Esophagus muscularis mucosa (tissue), 4 donors: ENCODE results near the gene PIP4K2A. TPM values are rescaled to one million over a fixed set of nuclear protein-coding genes. Genes with fewer than 3 reads are reported as not detected.
"Not testable (repeated sequence)": the region's sequence is repeated elsewhere in the genome, so short reads cannot be mapped to it uniquely, and the experiment has no call there.

Experiments used
- DNase-seq: peaks from one replicate; pipeline ENCODE4 v3.0.0-alpha.2; 2017; ENCODE audit errors: extremely low spot score
- H3K27ac ChIP-seq, 4 donors: fragments of 200-600 bp; sonication (generic); replicated peaks in 1 of 4; 1 replicate in 3 of 4; 2 replicates in 1 of 4; pipeline ENCODE4 v1.5.1; 2016 to 2019; ENCODE audit warnings: mild to moderate bottlenecking in 1 of 4
- H3K27me3 ChIP-seq, 4 donors: fragments of 200-600 bp; sonication (generic); one replicate each; pipeline versions ENCODE4 v1.5.1 to v1.6.0; 2016 to 2019
- H3K36me3 ChIP-seq, 4 donors: fragments of 200-600 bp; sonication (generic); one replicate each; pipeline ENCODE4 v1.5.1; 2016 to 2019
- H3K4me1 ChIP-seq, 4 donors: fragments of 200-600 bp; sonication (generic); one replicate each; pipeline ENCODE4 v1.5.1; 2016 to 2019
- H3K4me3 ChIP-seq, 4 donors: fragments of 200-600 bp; sonication (generic); 1 replicate in 2 of 4; 2 replicates in 2 of 4; pipeline ENCODE4 v1.5.1; 2016 to 2019; ENCODE audit warnings: mild to moderate bottlenecking in 4 of 4, moderate library complexity in 1 of 4
- H3K9me3 ChIP-seq, 4 donors: fragments of 200-600 bp; sonication (generic); 1 replicate in 3 of 4; 2 replicates in 1 of 4; pipeline ENCODE4 v1.5.1; 2016 to 2019
- CTCF ChIP-seq, 3 experiments: fragments of 200-600 bp in 2 of 3; fragments of 450-650 bp in 1 of 3; sonication (generic) in 2 of 3; IDR thresholded peaks; one replicate each; pipeline ENCODE4 v1.5.1; 2017 to 2019; ENCODE audit warnings: antibody characterized with exemption in 3 of 3, mild to moderate bottlenecking in 2 of 3, moderate library complexity in 1 of 3
- EP300 ChIP-seq: sonication (generic); formaldehyde crosslinking; IDR thresholded peaks from one replicate; pipeline ENCODE4 v1.6.1; 2017; ENCODE audit warnings: antibody characterized with exemption
- POLR2A ChIP-seq: fragments of 450-650 bp; IDR thresholded peaks from one replicate; pipeline ENCODE4 v1.6.1; 2017; ENCODE audit warnings: antibody characterized with exemption, moderate library complexity, mild to moderate bottlenecking, low read depth
- POLR2AphosphoS5 ChIP-seq, 2 donors: sonication (generic); formaldehyde crosslinking; IDR thresholded peaks; one replicate each; pipeline ENCODE4 v1.6.1; 2017; ENCODE audit warnings: antibody characterized with exemption in 2 of 2
- WGBS: methylation state at CpG from one replicate; pipeline ENCODE4 v1.1.5; 2018; 5-methylcytosine and 5-hydroxymethylcytosine counted together
- intact Hi-C: fragments of 100-400 bp; cut with DNase I; formaldehyde crosslinking; loops from one replicate; pipeline ENCODE4 v1.15.1; 2023
- total RNA-seq, 4 donors: library from RNA; depleted of rRNA; stranded (reverse); fragments of >200 nt; gene quantifications; one replicate each; pipeline versions ENCODE4 v1.1.0 to v1.2.1, GENCODE V29; 2016

PIP4K2A gene
- total RNA-seq, 4 donors from 2014 or later: 26.2 to 34.3 (median 32.5) TPM

GRCh38 chr10:22753786-22754185 lies 39.4 kb upstream of the PIP4K2A start:
- TF ChIP-seq EP300 (no peak), CTCF (IDR thresholded peaks at IDR 0.05) (no peak), POLR2A (no peak), POLR2AphosphoS5 (IDR thresholded peaks at IDR 0.05) (no peak)
- Histone ChIP-seq H3K9me3 (no peaks in the 10 kb centered on the region), H3K27ac (no peak overlapping the region), H3K4me3 (no peak overlapping the region), H3K4me1 (peaks cover 0 to 6% (median 1%) of the 10 kb centered on the region in 4 donors), H3K27me3 (no peaks in the 10 kb centered on the region), H3K36me3 (no peaks in the 10 kb centered on the region)
- intact Hi-C loops: no loop called here
- no peak for DNase-seq
- WGBS: 52% methylated on average over 3 of the region's 3 CpGs

- Histone ChIP-seq H3K4me1 (peaks cover 0 to 6% (median 1%) of the 10 kb centered on the region in 4 donors), H3K27ac (no peak overlapping the region), H3K36me3 (no peaks in the 10 kb centered on the region), H3K4me3 (no peak overlapping the region), H3K9me3 (no peaks in the 10 kb centered on the region), H3K27me3 (no peaks in the 10 kb centered on the region)
- intact Hi-C loops: no loop called here
- DNase-seq: no peak
- 81% methylated on average over 2 of the region's 2 CpGs for whole genome bisulfite sequencing
- TF ChIP-seq POLR2A (no peak), POLR2AphosphoS5 (IDR thresholded peaks at IDR 0.05) (no peak), CTCF (IDR thresholded peaks at IDR 0.05) (no peak), EP300 (no peak)
Measured at GRCh38 chr10:22752272-22752889, 38.0 kb upstream of the PIP4K2A start.

- Histone ChIP-seq H3K27ac (no peak overlapping the region), H3K9me3 (no peaks in the 10 kb centered on the region), H3K4me3 (no peak overlapping the region), H3K36me3 (no peaks in the 10 kb centered on the region), H3K4me1 (peaks cover 0 to 6% (median 1%) of the 10 kb centered on the region in 4 donors), H3K27me3 (no peaks in the 10 kb centered on the region)
- DNase-seq: no peak
- WGBS: 89% methylated on average over 2 of the region's 2 CpGs
- no peak for TF ChIP-seq POLR2A
- intact Hi-C loops: no loop called here
Measured at GRCh38 chr10:22750131-22750530, 35.8 kb upstream of the PIP4K2A start.

- H3K27ac ChIP-seq, H3K27me3 ChIP-seq, H3K4me3 ChIP-seq, DNase-seq, H3K36me3 ChIP-seq, intact Hi-C loops, H3K4me1 ChIP-seq, H3K9me3 ChIP-seq: not testable (repeated sequence)
- 92% methylated on average over 2 of the region's 2 CpGs for WGBS
Measured at GRCh38 chr10:22744858-22745257, 30.5 kb upstream of the PIP4K2A start.

- no peaks in the 10 kb centered on the region for H3K9me3 ChIP-seq
- no peak overlapping the region for H3K4me3 ChIP-seq
- no peak for DNase-seq
- intact Hi-C loops: no loop called here
- WGBS: 86% methylated on average over 1 of the region's 1 CpG
- TF ChIP-seq CTCF (IDR thresholded peaks at IDR 0.05): no peak
- TF ChIP-seq POLR2AphosphoS5 (IDR thresholded peaks at IDR 0.05): no peak
- TF ChIP-seq EP300: no peak
- no peak for TF ChIP-seq POLR2A
- H3K4me1 ChIP-seq: no peaks in the 10 kb centered on the region
- no peaks in the 10 kb centered on the region for H3K27me3 ChIP-seq
- H3K36me3 ChIP-seq: no peaks in the 10 kb centered on the region
- no peak overlapping the region for H3K27ac ChIP-seq
Measured at GRCh38 chr10:22742678-22743077, 28.3 kb upstream of the PIP4K2A start.

- WGBS: 84% methylated on average over 4 of the region's 4 CpGs
- DNase-seq, H3K36me3 ChIP-seq, intact Hi-C loops, H3K4me1 ChIP-seq, H3K27me3 ChIP-seq, H3K9me3 ChIP-seq, H3K4me3 ChIP-seq, H3K27ac ChIP-seq: not testable (repeated sequence)
Measured at GRCh38 chr10:22741631-22742030, 27.3 kb upstream of the PIP4K2A start.
